Activated naive CD8-positive, alpha-beta T cell treated with anti-CD3 and anti-CD28 coated beads, Interleukin-2, amount 50 U/mL, for 24 hours (primary cell): ENCODE data around the gene SPATA45.
A peak's percentile ranks its signal among the peaks of the same experiment; 100 is the strongest.
"Not testable (repeated sequence)": the region's sequence is repeated elsewhere in the genome, so short reads cannot be mapped to it uniquely, and the experiment has no call there.

Experiments
- ATAC-seq: fragments of 150-1000 bp; cut with Tn5 transposase; one replicate; pipeline ENCODE4 v1.10.0; 2021
- DNase-seq: peaks from one replicate; pipeline ENCODE4 v3.0.0; 2021
- H3K27ac Mint-ChIP-seq: one replicate; pipeline ENCODE4 v1.8.0; 2021; ENCODE audit warnings: mild to moderate bottlenecking, mixed read lengths
- H3K27me3 Mint-ChIP-seq: one replicate; pipeline ENCODE4 v1.8.0; 2021; ENCODE audit warnings: mixed read lengths
- H3K36me3 Mint-ChIP-seq: one replicate; pipeline ENCODE4 v1.8.0; 2021; ENCODE audit warnings: low read depth, mixed read lengths
- H3K4me1 Mint-ChIP-seq: one replicate; pipeline ENCODE4 v1.8.0; 2021; ENCODE audit warnings: mixed read lengths
- H3K4me3 Mint-ChIP-seq: one replicate; pipeline ENCODE4 v1.8.0; 2021; ENCODE audit warnings: mild to moderate bottlenecking, moderate library complexity, mixed read lengths
- H3K9me3 Mint-ChIP-seq: one replicate; pipeline ENCODE4 v1.8.0; 2021; ENCODE audit warnings: mixed read lengths

SPATA45 gene

GRCh38 chr1:212847549-212847948 lies at the start of gene SPATA45:
SPATA45 (minus strand) TSS chr1:212847649; CDS start chr1:212836149, 11,500 bp downstream.
- no peaks in the 10 kb centered on the region for H3K9me3 Mint-ChIP-seq
- no peak for ATAC-seq

GRCh38 chr1:212892108-212892507 lies 44.7 kb upstream of the SPATA45 start:
- H3K36me3 Mint-ChIP-seq: peaks cover 68% of the 10 kb centered on the region
- ATAC-seq (no peak), DNase-seq (no peak)
- H3K27ac Mint-ChIP-seq: no peak overlapping the region
- no peaks in the 10 kb centered on the region for H3K4me1 Mint-ChIP-seq
- no peaks in the 10 kb centered on the region for H3K9me3 Mint-ChIP-seq
- no peaks in the 10 kb centered on the region for H3K27me3 Mint-ChIP-seq
- no peak overlapping the region for H3K4me3 Mint-ChIP-seq

More at GRCh38 chr1:212847549-212847948, at the start of gene SPATA45:
- Mint-ChIP-seq H3K36me3 (peaks cover 6% of the 10 kb centered on the region), H3K4me3 (no peak within 1 kb of the TSS), H3K4me1 (no peaks in the 10 kb centered on the region), H3K27me3 (no peaks in the 10 kb centered on the region), H3K27ac (no peak within 1 kb of the TSS)
- DNase-seq: no peak

- ATAC-seq (no peak), DNase-seq (no peak)
- Mint-ChIP-seq H3K9me3 (no peaks in the 10 kb centered on the region), H3K4me3 (no peak overlapping the region), H3K36me3 (peaks cover 49% of the 10 kb centered on the region), H3K27me3 (no peaks in the 10 kb centered on the region), H3K27ac (no peak overlapping the region), H3K4me1 (no peaks in the 10 kb centered on the region)
Measured at GRCh38 chr1:212884592-212884991, 37.1 kb upstream of the SPATA45 start.

- DNase-seq: no peak
- Mint-ChIP-seq H3K9me3 (no peaks in the 10 kb centered on the region), H3K27me3 (no peaks in the 10 kb centered on the region), H3K4me1 (no peaks in the 10 kb centered on the region), H3K36me3 (peaks cover 40% of the 10 kb centered on the region), H3K27ac (no peak overlapping the region), H3K4me3 (no peak overlapping the region)
- no peak for ATAC-seq
Measured at GRCh38 chr1:212879947-212880690, 32.7 kb upstream of the SPATA45 start.

GRCh38 chr1:212878418-212878817 lies 31.0 kb upstream of the SPATA45 start:
- H3K4me3 Mint-ChIP-seq: no peak overlapping the region
- peaks cover 41% of the 10 kb centered on the region for H3K36me3 Mint-ChIP-seq
- H3K27ac Mint-ChIP-seq: no peak overlapping the region
- no peaks in the 10 kb centered on the region for H3K9me3 Mint-ChIP-seq
- no peaks in the 10 kb centered on the region for H3K27me3 Mint-ChIP-seq
- H3K4me1 Mint-ChIP-seq: no peaks in the 10 kb centered on the region
- ATAC-seq (no peak), DNase-seq (no peak)

- no peak for ATAC-seq
- Mint-ChIP-seq H3K4me1 (no peaks in the 10 kb centered on the region), H3K36me3 (peaks cover 36% of the 10 kb centered on the region), H3K27ac (no peak overlapping the region), H3K27me3 (no peaks in the 10 kb centered on the region), H3K9me3 (no peaks in the 10 kb centered on the region), H3K4me3 (no peak overlapping the region)
- no peak for DNase-seq
Measured at GRCh38 chr1:212873518-212873917, 26.1 kb upstream of the SPATA45 start.

GRCh38 chr1:212871976-212872375 lies 24.5 kb upstream of the SPATA45 start:
- peaks cover 32% of the 10 kb centered on the region for H3K36me3 Mint-ChIP-seq
- H3K27me3 Mint-ChIP-seq: no peaks in the 10 kb centered on the region
- ATAC-seq (no peak), DNase-seq (no peak)
- no peaks in the 10 kb centered on the region for H3K9me3 Mint-ChIP-seq
- H3K4me3 Mint-ChIP-seq: no peak overlapping the region
- H3K27ac Mint-ChIP-seq: no peak overlapping the region
- H3K4me1 Mint-ChIP-seq: no peaks in the 10 kb centered on the region

- H3K4me3 Mint-ChIP-seq: no peak overlapping the region
- H3K36me3 Mint-ChIP-seq: peaks cover 28% of the 10 kb centered on the region
- H3K27ac Mint-ChIP-seq: no peak overlapping the region
- H3K27me3 Mint-ChIP-seq: no peaks in the 10 kb centered on the region
- peaks cover 5% of the 10 kb centered on the region for H3K4me1 Mint-ChIP-seq
- no peaks in the 10 kb centered on the region for H3K9me3 Mint-ChIP-seq
- no peak for ATAC-seq
- no peak for DNase-seq
Measured at GRCh38 chr1:212867192-212867591, 19.7 kb upstream of the SPATA45 start.

GRCh38 chr1:212864201-212864600 lies 16.8 kb upstream of the SPATA45 start:
- no peak overlapping the region for H3K4me3 Mint-ChIP-seq
- H3K27ac Mint-ChIP-seq: no peak overlapping the region
- no peak for ATAC-seq

GRCh38 chr1:212863345-212863744 lies 15.9 kb upstream of the SPATA45 start:
- not testable (repeated sequence) for H3K9me3 Mint-ChIP-seq, H3K27ac Mint-ChIP-seq, H3K4me3 Mint-ChIP-seq, H3K27me3 Mint-ChIP-seq, DNase-seq, ATAC-seq
- H3K36me3 Mint-ChIP-seq: peaks cover 28% of the 10 kb centered on the region
- peaks cover 11% of the 10 kb centered on the region for H3K4me1 Mint-ChIP-seq

More at GRCh38 chr1:212864201-212864600, 16.8 kb upstream of the SPATA45 start:
- no peaks in the 10 kb centered on the region for H3K27me3 Mint-ChIP-seq
- peaks cover 25% of the 10 kb centered on the region for H3K36me3 Mint-ChIP-seq
- no peak for DNase-seq
- H3K4me1 Mint-ChIP-seq: peaks cover 6% of the 10 kb centered on the region
- H3K9me3 Mint-ChIP-seq: no peaks in the 10 kb centered on the region

GRCh38 chr1:212862111-212862690 lies 14.8 kb upstream of the SPATA45 start:
- H3K4me3 Mint-ChIP-seq: no peak overlapping the region
- H3K27ac Mint-ChIP-seq: no peak overlapping the region
- ATAC-seq (no peak), DNase-seq (no peak)
- H3K4me1 Mint-ChIP-seq: peaks cover 19% of the 10 kb centered on the region
- peaks cover 27% of the 10 kb centered on the region for H3K36me3 Mint-ChIP-seq
- H3K9me3 Mint-ChIP-seq: no peaks in the 10 kb centered on the region
- no peaks in the 10 kb centered on the region for H3K27me3 Mint-ChIP-seq

GRCh38 chr1:212860713-212861581 lies 13.5 kb upstream of the SPATA45 start:
- ATAC-seq (no peak), DNase-seq (no peak)
- H3K36me3 Mint-ChIP-seq: peaks cover 19% of the 10 kb centered on the region
- H3K9me3 Mint-ChIP-seq: no peaks in the 10 kb centered on the region
- no peak overlapping the region for H3K4me3 Mint-ChIP-seq
- no peak overlapping the region for H3K27ac Mint-ChIP-seq
- H3K27me3 Mint-ChIP-seq: no peaks in the 10 kb centered on the region
- H3K4me1 Mint-ChIP-seq: peaks cover 29% of the 10 kb centered on the region

GRCh38 chr1:212858461-212859265 lies 11.2 kb upstream of the SPATA45 start:
- Mint-ChIP-seq H3K4me3 (no peak overlapping the region), H3K9me3 (no peaks in the 10 kb centered on the region), H3K4me1 (peaks cover 25% of the 10 kb centered on the region), H3K27ac (peak overlapping the region; percentile 97), H3K36me3 (peaks cover 10% of the 10 kb centered on the region), H3K27me3 (no peaks in the 10 kb centered on the region)
- peak; percentile 23 for DNase-seq
- peak; percentile 26 for ATAC-seq

- peak; percentile 98 for ATAC-seq
- Mint-ChIP-seq H3K4me1 (peaks cover 24% of the 10 kb centered on the region), H3K27ac (peak within 1 kb of the TSS; percentile 97), H3K36me3 (peaks cover 11% of the 10 kb centered on the region), H3K27me3 (no peaks in the 10 kb centered on the region), H3K9me3 (no peaks in the 10 kb centered on the region), H3K4me3 (no peak within 1 kb of the TSS)
- peak; percentile 95 for DNase-seq
Measured at GRCh38 chr1:212857992-212858460, 10.6 kb upstream of the SPATA45 start, which contains the start of gene FLVCR1. FLVCR1 (plus strand) TSS chr1:212858275; CDS start chr1:212858453, 178 bp downstream.
